Stimulated activated CD8-positive, alpha-beta memory T cell treated with anti-CD3 and anti-CD28 coated beads, Interleukin-2, amount 100 ng/mL, for 1 hour (primary cell): Measurements from ENCODE around the gene TM7SF2.
A peak's percentile ranks its signal among the peaks of the same experiment; 100 is the strongest.

ENCODE experiments used
- DNase-seq, 2 donors: peaks; one replicate each; pipeline ENCODE4 v3.0.0-alpha.2; 2020; ENCODE audit warnings: low read depth in 2 of 2

The TM7SF2 gene

DNA sequence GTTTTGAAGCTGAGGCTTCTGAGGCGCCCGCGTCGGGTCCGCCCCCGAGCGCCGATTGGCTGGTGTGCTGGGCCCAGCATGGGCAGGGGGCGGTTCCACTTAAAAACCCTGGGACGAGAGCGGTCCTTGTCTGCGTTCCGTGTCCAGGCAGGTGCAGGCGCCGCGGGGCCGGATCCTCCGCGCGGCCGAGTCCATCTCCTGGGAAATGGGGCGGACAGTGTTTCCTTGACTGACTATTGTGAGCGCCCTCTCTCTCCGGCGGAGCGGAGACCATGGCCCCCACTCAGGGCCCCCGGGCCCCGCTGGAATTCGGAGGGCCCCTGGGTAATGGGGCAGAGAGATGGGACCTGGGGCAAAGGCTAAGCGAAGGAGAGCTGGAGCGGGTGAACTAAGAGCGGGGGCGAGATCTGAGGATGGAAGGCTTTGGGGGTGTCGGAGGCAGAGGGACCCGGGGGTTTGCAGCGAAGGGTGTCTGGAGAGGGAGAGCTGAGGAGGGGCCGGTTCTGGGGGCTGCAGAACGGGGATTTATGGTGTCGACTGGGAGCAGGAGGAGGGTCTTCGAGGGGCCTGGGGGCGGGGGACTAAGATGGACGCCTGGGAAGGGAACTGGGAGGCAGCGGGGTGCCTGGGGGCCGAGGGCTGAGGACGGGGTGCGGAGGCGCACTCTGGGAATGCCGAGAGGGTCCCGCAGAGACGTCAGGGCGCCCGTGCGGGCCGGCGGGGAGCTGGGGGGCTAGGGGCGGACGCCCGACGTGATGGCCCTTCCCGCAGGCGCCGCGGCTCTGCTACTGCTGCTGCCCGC lies at the start of gene TM7SF2:
TM7SF2 (plus strand) TSS at position 129 of the 802 bp plus-strand sequence; CDS start at position 273, 144 bp downstream.
- DNase-seq, result peak; percentile 80 to 89

DNA sequence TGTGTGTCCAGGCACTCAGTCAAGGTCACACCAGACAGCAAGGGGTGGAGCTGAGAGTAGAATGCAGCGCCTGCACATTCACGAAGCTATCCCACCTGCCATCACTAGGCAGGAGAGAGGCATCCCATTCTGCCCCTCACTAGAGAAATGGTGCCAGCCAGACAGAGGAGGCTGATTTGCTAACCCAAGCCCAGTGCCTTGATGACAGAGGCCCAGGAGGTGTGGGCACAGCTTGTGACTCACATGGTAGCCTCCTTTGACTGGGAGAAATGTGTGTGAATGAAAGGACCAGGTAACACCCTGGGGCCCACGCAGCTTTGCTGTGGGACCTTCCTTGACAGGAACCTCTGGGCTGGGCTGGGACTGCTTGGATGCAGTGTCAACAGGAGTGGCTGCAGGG lies 48.1 kb upstream of the TM7SF2 start:
- DNase-seq, result no peak

DNA sequence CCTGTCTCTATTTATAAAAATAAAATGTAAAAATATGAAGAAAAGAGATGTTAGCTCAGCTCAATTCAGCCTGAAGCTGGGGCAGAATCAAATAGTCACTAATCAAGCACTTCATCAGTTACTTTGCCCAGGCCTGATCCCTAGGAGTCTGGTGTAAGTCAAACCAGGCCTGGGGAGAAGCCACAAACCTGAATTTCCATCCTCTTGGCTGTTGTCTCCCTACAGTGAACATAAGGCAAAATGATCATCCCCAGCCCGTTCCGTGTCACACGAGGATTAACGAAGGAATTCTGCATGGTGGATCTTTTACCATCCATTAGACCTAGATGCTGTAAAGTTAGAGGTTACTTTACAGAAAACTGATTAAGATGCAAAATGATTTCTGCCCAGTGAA lies 46.8 kb upstream of the TM7SF2 start:
- no peak for DNase-seq

DNA sequence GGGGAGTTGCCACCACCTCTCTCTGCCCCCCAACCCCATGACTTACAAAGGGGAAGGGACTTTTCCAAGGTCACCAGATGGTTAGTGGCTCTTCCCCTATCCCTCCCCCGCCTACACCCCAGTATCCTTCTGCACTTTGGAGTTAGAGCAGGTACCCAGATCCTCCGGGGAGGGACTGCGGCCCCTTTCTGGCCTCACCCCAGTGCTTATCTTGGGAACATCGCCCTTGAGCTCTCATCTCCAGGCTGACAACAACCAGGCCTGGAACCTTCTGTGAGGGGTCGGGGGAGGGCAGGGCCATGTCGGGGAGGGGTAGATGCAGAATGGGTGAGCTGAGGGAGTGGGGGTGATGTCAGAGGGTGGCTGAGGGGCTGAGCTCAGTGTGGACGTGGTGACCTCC lies 45.8 kb upstream of the TM7SF2 start:
- DNase-seq, result no peak

DNA sequence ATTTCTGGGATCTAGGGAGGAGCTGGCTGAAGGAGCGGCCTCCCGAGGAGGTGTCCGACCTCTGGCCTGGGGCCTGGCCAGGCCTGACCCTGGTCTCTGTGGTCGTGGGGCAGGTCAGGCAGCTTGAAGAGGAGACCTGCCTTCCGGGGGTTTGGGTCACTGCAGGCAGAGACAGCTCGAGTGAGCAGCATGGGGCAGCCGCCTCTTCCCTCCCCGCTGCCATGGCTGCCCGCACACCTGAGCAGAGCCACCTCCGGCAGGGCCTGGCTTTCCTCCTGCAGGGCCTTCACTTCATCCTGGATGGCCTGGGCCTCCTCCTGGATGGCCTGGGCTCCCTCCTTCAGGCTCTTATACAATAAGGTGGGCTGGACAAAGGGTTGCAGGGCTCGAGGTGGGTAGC lies 45.4 kb upstream of the TM7SF2 start:
- DNase-seq, result no peak

DNA sequence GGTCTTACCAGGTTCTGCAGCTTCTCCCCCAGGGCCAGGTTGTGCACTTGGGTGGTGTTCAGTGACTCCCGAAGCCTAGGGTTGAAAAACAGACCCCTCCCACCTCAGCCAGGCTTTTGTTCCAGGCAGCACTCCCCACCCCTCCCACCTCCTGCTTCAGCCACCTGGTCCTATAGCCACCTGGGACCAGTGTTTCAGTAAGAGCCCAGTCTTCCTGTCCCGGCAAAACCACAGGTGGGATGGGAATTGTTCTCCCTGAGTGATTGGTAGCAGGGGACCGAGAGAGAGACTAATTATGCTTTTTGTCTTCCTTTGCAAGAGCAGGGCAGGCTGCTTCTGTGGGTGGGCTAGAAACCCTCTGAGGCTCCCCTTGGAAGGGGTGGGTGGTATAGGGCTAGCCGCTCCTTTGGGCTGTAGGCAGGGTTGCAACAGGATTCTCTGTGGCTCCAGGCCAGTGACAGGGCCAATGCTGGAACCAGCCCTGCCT lies 44.8 kb upstream of the TM7SF2 start:
- no peak for DNase-seq

DNA sequence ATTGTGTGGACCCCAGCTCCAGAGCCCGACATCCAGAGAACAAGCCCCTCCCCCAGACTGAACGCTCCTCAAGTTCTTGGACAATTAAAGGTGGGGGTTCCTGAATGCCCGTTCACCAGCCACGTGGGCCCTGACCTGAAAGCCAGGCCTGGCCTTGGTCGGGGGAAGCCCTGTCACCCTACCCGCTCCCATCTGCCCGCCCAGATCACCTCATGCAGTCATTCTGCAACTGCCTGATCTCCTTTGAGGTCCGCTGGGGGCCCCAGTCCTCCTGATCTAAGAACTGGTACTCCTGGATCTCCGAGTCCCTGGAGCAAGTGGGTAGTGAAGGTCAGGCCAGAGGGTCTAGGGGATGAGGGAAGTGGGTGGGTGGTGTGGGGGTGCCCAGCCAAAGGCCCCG lies 44.2 kb upstream of the TM7SF2 start:
- DNase-seq, result no peak

DNA sequence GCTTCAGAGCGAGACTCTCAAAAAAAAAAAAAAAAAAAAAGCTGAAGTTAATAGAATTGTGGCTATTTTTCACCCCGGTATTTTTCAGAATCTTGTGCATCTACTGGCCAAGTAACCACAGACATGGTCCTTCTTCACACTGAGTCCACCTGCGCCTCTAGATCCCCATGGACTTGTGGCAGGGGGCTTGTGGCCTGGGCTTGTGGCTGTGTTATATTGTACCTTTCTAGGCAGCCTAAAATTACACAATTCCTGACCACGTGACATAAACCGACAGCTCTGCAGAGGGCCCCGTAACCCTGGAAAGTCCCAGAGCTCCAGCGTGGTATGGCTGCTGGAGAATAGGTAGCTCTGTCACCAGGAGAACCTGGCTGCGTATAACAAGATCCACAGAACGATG lies 42.5 kb upstream of the TM7SF2 start:
- DNase-seq, result no peak

DNA sequence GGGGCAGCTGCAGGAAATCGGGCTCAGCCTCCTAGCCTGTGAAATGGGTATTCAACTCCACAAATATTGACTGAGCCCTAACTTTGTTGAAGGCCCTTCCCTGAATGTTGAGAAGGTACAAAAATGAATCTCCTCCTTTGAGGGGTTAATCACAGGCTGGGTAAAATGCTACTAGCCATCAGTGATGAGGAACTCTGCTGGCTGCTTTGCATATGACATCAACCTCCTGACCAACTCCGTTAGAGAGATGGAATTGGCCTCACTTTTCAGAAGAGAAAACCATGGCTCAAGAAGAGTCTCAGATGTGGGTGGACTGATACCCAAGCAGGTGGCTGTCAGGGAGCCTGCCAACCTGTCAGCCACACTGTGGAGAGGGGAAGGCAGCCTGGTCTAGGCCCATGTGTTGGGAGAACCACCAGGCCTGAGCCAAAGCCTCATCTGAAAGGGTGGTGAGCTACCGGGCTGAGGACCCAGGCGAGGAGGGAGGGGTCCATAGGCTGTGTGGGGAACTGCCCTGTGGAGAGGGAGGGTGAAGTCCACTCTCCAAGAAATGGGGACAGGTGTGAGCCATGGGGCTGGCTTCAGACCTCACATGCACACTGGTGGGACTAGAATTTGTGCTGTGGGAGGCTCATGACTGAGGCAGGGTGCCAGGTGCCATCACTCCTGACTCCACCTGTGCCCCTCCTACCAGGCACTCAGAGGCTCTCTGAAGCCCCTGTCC lies 39.6 kb upstream of the TM7SF2 start:
- no peak for DNase-seq

DNA sequence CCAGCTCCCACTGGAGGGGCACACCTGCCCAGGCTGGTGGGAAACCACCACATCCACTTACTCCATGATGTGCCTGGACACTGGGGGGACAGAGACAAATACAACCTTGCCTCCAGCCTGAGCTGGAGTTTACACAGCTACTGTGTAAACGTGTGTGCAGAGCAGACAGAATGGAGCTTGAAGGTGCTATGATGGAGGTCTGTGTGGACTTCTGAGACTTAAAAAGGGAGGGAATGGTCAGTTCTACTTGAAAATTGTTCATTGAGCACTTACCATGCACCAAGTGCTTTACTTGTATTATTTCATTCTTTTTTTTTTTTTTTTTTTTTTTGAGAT lies 39.1 kb upstream of the TM7SF2 start:
- DNase-seq, result no peak

DNA sequence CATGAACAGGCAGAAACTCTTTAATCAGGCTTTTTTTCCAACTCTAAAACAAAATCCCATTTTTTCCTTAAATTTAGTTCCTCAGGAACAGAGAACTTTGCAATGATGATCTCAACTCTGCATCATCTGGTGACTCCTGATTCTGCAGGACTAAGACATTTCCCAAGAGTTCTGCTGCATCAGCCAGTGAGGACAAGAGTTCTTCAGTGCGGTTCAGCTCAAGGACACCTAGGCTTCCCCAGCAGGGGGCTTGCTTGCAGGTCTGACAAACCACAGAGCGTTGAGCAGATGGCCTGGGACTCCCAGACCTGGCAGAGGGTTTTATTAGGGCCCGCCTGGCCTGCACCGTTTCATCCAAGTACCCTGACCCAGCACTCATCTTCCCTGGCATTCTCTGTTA lies 34.2 kb upstream of the TM7SF2 start:
- no peak for DNase-seq

DNA sequence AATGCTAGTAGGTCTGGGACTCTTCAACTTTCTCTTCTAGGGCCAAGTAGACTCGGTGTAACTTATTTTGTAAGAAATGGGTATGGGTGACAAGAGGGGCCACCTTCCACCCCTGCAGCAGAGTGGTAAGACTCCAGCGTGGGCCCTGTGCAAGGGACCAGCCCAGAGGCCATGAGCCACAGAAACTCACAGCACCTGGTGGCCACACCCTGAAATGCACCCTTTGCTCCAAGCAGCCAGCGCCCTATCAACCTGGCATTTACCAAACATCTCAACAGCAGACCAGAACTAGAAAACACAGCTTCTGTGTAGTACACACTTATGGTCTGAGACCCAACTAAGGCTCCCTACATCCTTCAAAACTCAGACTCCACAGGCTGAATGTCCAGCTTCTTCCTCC lies 33.5 kb upstream of the TM7SF2 start:
- DNase-seq, result peak; percentile 32 to 57

DNA sequence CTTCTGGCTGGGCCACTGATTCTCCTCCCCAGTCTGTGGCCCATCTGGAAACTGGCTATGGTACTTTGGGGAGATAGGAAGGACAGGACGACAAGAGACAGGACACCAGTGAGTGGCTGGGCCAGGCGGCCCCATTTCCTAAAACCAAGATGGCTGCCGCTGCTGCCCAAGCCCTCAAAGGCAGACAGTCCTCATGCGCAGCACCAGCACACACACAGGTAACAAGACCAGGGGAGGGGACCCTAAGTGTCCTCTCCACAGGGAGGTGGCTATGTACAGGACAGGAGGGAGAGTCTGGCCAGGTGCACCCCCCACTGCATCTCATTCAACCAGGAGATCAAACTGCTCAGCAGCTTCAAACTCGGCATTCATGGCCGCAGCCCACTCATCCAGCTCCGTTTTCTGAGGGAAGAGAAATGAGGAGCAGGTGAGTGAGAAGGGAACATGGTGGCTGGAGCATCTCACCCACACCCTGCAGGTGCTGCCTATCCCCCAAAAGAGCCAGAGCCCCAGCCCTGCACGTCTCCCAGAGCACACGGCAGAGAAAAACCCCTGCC lies 32.8 kb upstream of the TM7SF2 start:
- no peak for DNase-seq

DNA sequence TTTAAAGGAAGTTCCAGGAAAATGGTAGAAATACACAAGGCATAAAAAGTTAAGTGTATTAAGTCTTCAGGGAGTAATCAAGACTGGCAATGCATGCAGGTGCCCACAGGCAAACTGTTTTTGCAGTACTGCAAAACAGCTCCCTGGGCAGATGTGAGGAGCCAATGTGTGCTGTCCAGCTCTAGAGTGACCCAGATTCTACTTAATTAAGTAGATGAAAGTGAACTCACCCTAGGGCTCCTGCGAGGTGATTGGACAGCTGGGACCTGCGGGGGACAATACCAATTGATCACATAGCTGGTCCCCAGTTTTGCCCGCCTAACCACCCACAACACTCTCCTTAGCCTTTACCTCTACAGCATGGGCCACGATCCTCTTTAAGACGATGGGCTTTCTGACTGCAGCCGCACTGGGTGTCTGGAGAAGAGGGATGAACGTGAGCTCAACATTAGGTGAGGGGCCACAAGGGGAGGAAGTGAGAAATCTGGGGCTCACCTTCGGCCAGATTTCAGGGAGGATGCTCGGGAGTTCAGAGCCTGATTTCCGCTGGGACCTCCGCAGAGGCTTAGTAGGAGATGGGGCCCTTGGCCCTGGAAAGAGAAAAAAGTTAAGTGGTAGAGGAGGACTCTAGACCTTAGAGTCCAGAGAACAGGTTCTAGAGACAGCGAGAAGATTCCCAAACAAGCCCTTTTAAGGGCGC lies 28.4 kb upstream of the TM7SF2 start:
- DNase-seq, result no peak

DNA sequence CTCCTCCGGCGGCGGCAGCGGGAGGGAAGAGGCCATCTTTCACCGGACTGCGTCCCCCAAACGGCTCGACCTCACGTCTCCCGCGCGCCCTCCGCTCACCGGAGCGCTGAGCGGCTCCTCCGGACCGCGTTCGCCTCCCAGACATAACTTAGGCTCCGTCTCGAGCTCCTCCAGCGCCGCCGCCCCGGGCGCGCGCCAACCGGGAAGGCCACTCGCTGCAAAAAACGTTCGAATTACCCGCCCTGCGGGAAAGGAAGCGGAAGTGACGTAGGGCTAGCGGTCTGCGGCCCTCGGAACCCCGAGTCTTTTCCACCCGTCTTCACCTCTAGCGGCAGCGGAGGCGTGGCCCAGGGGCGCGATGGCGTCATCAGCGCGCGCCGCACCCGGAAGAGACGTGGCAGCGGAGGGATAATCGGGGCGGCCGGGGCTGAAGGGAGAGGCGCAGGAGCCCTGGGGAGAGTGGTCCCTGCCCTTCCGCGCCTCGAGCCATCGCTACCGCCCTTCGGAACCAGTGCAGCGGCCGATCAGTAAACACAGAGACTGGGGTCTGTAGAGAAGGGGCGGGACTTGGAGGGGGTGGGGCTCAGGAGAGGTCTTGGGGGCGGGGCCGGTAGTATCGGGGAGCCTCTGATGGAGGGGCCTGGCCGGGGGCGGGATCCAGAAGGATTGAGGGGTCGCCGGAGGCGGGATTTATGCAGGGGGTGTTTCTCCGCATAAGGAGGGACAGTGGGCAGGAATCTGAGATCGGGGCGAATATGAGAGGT lies 27.7 kb upstream of the TM7SF2 start, which contains the start of the genes CDCA5 and ZFPL1:
CDCA5 (minus strand) TSS at position 207 of the 764 bp plus-strand sequence; CDS start at position 145, 62 bp downstream.
ZFPL1 (plus strand) TSS at position 389 of the 764 bp plus-strand sequence. CDS start 477 bp downstream, outside the sequence.
- peak; percentile 91 for DNase-seq

DNA sequence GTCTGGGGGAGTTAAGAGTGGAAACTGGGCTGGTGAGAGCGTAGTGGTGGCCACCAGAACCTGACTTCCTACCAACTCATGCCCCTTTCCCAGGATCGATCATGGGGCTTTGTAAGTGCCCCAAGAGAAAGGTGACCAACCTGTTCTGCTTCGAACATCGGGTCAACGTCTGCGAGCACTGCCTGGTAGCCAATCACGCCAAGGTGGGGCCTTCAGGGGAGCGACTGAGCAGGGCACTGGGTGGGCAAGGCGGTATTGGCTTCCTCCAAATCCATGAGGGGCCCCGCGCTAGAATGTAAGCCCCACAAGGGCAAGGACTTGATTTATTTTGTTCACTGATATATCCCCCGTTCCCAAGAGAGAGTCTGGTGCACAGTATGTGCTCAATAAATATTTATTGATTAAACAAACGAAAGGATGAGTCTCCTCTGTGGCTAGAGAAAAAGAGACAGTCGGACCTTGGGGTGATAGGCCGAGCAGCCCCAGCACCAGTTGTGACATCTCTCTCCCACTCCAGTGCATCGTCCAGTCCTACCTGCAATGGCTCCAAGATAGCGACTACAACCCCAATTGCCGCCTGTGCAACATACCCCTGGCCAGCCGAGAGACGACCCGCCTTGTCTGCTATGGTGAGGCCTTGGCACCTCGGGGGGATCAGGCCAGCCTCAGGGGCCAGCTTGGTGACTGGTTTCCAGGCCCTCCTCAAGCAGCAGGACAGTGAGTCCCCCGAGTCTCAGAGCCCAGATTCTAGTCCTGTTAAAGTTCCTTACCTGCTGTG lies 26.9 kb upstream of the TM7SF2 start:
- DNase-seq, result no peak

DNA sequence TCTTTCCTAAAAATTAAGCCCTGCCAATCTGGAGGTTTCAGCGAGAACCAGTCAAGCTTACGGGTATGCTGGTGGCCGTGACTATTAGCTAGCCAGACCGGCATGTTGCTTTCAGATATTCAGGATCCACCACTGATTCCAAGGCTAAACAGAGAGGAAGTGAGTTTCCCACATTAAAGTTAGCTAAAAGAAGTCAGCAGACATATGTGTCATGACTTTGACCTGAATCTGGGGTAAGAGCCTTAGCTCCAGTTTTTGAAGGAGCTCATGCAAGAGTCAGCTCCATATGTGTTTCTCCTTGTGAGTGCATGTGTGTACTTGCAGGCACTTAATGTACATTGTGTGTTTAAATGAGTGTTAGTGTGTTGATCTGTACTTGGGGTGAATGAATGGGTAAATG lies 26.2 kb upstream of the TM7SF2 start:
- DNase-seq, result no peak

DNA sequence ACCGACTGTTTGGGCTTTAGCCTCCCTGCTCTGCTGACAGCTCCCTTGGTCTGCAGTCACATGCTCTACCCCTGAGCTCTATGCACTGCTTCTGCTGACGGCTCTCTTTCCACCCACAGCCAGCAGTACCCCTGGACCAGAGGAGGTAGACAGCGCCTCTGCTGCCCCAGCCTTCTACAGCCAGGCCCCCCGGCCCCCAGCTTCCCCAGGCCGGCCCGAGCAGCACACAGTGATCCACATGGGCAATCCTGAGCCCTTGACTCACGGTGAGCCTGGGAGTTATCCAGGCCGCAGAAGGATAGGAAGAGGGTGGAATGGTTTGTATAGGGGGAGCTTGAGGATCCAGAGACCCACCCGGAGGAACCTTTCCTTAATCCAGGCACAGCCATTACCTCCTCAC lies 24.9 kb upstream of the TM7SF2 start:
- no peak for DNase-seq

DNA sequence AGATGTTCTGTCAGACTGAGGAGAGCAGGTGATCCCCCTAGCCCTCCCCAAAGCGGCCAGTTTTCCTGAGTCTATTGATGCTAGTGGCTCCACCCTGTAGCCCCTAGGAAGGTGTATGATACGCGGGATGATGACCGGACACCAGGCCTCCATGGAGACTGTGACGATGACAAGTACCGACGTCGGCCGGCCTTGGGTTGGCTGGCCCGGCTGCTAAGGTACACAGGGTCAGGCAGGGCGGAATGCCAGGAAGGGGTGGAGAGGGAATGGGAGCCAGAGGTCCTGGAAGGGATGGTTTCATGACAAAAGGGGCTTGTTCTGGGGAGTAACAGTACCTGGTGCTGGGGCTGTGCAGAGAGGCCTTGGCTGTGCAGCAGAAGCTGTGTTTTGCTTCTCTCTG lies 24.5 kb upstream of the TM7SF2 start:
- no peak for DNase-seq

DNA sequence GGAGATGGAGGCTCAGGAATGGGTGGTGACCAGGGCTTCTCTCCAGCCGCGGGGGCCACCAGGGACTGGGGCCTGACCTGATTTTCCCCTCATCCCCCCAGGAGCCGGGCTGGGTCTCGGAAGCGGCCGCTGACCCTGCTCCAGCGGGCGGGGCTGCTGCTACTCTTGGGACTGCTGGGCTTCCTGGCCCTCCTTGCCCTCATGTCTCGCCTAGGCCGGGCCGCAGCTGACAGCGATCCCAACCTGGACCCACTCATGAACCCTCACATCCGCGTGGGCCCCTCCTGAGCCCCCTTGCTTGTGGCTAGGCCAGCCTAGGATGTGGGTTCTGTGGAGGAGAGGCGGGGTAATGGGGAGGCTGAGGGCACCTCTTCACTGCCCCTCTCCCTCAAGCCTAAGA lies 23.8 kb upstream of the TM7SF2 start:
- DNase-seq, result no peak

DNA sequence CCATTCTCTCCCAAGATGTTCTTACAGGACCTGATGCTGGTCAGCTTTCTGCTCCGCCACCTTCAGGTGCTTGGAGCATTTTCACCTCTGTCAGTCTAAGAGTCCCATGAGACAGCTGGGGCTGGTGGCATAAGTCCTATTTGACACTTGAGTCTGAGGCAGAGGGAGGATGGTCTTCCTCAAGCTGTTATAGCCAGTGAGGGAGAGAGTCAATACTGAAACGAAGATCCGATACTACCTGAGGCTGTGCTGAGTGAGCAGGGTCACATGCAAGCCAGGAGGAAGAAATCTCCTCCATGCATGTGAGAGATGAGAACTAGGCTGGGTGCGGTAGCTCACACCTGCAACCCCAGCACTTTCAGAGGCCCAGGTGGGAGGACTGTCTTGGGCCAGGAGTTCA lies 22.1 kb upstream of the TM7SF2 start:
- no peak for DNase-seq
